HG02623 (cell line): ENCODE data around the gene ATF6.

Experiments used
- ATAC-seq: cut with Tn5 transposase; IDR thresholded peaks from one replicate; pipeline ENCODE4 v1.9.1; 2021; ENCODE audit warnings: moderate library complexity; ENCODE audit not compliant: unreplicated experiment

The ATF6 gene

DNA sequence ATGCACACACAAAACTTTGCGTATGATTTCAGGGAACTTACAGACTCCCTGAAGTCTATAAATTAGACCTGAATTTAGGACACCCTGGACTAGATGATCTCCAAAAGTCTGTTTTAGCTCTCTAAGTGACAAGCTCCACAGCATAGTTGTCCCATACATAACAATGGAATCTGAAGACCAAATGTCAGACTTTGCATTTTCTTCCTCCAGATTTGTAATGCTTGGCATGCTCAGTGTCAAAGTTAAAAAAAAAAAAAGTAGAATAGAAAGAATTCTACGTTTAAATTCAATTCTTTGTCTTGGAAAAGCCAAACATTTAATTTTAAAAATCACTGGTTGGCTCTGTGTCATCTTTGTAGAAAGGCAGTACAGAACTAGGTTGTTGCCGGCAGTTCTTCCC lies 190.8 kb downstream of the ATF6 start:
- no peak for ATAC-seq

DNA sequence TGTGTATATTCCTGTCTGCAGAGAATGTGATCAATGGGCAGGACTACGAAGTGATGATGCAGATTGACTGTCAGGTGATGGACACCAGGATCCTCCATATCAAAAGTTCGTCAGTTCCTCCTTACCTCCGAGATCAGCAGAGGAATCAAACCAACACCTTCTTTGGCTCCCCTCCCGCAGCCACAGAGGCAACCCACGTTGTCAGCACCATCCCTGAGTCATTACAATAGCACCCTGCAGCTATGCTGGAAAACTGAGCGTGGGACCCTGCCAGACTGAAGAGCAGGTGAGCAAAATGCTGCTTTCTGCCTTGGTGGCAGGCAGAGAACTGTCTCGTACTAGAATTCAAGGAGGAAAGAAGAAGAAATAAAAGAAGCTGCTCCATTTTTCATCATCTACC lies 192.3 kb downstream of the ATF6 start:
- ATAC-seq, result no peak

- peak; percentile 78 for ATAC-seq
Observed at GRCh38 chr1:161962091-161962887, 196.2 kb downstream of the ATF6 start.

- no peak for ATAC-seq
Observed at GRCh38 chr1:161966067-161966466, 199.9 kb downstream of the ATF6 start.

GRCh38 chr1:161970036-161970435 lies 203.9 kb downstream of the ATF6 start:
- no peak for ATAC-seq

GRCh38 chr1:161970633-161971032 lies 204.5 kb downstream of the ATF6 start:
- ATAC-seq, result no peak

- no peak for ATAC-seq
Observed at GRCh38 chr1:161972828-161973227, 206.7 kb downstream of the ATF6 start.

GRCh38 chr1:161973924-161974845 lies 208.1 kb downstream of the ATF6 start:
- no peak for ATAC-seq

DNA sequence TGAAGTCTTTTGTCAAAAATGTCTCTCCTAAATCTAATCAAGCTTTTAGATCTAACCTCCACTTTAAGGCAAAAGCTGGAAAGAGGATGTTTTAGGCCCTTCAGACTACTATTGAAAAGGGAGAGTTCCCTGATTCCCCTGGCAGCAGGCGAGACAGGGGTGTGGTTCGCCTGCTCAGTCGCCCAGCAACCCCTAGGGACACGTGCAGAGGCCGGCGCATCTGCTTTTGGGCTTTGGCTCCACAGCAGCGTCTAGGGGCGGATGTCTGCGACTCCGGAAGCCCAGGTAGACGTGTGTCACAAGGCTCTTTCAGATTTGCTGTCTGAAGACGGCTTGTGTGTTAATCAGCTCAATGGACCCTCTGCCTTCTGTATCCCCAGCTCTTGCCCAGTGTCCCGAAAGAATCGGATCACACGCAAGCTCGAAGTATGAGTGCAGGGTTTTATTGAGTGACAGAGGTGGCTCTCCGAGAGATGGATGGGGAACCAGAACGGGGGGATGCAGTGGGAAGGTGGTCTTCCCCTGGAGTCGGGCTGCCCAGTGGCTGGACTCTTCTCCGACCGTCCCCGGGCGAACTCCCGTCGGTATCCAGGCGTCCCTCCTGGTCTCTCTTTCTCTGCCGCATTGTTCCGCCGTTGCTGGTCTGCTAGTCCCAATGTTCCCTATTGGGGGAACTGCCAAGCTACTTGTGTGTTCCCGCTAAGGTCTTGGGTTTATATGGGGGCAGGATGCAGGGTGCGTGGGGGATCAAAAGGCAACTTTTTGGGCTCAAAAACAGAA lies 212.1 kb downstream of the ATF6 start:
- ATAC-seq, result no peak

GRCh38 chr1:161981126-161981525 lies 215.0 kb downstream of the ATF6 start:
- ATAC-seq, result no peak

GRCh38 chr1:161981735-161982506 lies 215.8 kb downstream of the ATF6 start:
- ATAC-seq, result no peak

DNA sequence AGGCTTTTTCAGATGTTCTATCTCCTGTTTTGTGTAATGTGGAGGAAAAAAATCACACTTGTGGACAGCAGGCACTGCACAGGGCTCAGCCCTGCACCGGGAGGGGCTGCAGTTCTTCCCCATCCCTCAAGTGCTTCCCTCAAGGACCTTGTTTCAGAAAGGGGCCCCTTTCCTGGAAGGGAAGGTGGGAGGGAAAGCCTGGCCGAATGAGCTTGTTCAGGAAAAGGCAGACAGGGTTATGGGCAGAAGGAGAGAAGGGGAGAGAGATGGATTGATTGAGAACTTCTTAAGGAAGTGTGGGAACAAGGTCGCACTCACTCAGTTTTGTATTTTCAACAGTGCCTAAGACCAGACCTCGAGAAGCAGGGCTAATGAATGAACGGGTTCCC lies 216.4 kb downstream of the ATF6 start:
- no peak for ATAC-seq

DNA sequence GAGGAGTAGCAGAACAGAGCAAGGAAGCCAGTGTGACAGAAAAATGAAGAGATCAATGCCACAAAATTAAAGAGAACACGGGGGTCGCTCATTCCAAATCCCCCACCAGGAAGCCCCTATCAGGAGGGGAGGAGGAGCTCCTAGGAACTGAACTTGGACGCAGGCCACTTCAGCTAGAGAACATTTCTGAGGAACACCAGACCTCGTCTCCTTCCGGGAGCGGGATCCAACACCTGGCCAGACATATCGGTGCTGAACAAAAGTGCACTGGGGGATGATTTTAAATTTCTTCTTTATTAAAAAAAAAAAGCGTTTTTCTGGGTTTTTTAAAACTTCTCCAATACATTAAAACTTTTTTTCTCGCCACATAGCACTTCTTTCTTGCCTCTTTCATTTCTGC lies 216.8 kb downstream of the ATF6 start:
- no peak for ATAC-seq

- ATAC-seq, result no peak
Observed at GRCh38 chr1:161983725-161984124, 217.6 kb downstream of the ATF6 start.

- no peak for ATAC-seq
Observed at GRCh38 chr1:161985301-161985822, 219.2 kb downstream of the ATF6 start.

DNA sequence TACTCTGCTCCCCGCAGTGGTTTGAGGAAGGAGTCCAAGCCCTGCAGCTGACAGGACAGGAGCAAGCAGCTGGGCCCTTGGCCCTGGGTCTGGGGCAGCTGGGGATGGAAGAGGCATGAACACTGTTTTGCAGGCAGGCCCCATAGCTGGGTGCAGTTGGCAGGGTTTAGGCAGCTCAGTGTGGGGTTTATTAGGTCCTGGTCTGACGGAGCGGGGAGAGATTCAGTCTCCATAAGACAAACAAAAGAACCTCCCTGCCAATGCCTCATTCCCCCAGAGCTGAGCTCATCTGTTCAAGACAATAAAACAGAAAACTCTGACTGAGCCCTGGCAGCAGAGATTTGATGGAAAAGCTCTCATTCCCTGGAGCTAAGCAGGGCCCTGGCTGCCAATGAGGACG lies 220.2 kb downstream of the ATF6 start:
- ATAC-seq, result no peak

GRCh38 chr1:161987303-161987702 lies 221.2 kb downstream of the ATF6 start:
- ATAC-seq, result no peak

DNA sequence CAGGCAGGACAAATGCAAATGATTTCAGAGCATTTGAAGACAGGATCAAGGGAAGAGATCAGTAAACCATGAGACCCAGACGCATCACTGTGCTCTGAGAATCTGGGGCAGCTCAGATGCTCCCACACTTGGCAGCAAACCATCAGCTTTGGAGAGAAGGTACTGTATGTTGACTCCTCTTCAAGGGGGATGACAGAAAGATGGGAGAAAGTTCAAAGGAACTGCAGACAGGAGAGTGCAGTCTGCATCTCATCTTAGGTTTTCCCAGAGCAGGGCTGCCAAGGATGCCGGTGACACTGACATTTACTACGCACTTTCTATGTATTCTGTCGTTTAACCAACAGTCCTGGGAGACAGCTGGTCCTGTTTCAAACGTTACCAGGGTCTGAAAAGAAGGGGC lies 221.8 kb downstream of the ATF6 start:
- ATAC-seq, result no peak

- ATAC-seq, result no peak
Observed at GRCh38 chr1:161988413-161988812, 222.3 kb downstream of the ATF6 start.

GRCh38 chr1:161989108-161989507 lies 223.0 kb downstream of the ATF6 start:
- no peak for ATAC-seq
